ENCODE measurements around the gene BTG1.

DNA sequence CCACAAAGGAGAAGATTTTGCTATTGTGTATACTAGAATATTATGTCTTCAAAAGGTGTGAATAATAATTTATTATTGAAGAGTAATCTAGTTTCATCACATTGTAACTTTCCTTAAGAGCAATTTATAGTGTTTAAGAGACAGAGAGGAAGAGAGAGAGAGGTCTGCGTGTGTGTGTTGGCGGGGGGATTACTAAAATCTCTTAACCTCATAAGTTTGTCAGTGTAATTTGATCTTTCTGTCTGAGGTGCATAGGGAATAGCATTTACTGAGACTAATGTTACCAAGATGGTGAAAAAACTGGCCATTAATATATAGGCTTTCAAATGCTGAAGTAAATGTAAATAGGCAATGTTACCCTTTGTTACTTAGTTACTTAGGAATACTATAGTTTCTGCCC, 48.2 kb upstream of the BTG1 start:
- TF ChIP-seq, protein P1, sequence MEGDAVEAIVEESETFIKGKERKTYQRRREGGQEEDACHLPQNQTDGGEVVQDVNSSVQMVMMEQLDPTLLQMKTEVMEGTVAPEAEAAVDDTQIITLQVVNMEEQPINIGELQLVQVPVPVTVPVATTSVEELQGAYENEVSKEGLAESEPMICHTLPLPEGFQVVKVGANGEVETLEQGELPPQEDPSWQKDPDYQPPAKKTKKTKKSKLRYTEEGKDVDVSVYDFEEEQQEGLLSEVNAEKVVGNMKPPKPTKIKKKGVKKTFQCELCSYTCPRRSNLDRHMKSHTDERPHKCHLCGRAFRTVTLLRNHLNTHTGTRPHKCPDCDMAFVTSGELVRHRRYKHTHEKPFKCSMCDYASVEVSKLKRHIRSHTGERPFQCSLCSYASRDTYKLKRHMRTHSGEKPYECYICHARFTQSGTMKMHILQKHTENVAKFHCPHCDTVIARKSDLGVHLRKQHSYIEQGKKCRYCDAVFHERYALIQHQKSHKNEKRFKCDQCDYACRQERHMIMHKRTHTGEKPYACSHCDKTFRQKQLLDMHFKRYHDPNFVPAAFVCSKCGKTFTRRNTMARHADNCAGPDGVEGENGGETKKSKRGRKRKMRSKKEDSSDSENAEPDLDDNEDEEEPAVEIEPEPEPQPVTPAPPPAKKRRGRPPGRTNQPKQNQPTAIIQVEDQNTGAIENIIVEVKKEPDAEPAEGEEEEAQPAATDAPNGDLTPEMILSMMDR (IDR thresholded peaks at IDR 0.05; ENCODE audit: insufficient read depth, low read depth, low read length), result no peak
- no peak for TF ChIP-seq EZH2 (IDR thresholded peaks at IDR 0.05; ENCODE audit: insufficient read depth, low read length)
